ENCODE results near the gene PTCH1.

PTCH1 gene

DNA sequence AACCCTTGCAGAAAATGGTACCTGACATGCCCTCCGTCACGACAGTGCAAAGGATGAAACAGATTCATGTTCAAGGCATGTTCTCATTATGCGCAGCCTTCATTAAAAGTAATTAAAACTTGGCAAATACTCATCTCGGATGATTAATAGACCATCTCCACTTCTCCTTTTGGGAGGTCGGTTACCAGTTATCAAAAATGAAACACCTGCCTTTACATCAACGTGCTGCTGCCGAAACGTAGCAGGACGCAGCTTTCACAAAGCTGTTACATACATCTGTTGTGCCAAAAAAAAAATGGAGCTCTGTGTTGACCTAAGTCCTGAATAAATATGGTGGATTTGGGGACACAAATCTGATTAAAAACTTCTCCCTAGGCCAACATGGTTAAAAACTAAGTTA lies 75.7 kb downstream of the PTCH1 start:
- TF ChIP-seq, protein P1, sequence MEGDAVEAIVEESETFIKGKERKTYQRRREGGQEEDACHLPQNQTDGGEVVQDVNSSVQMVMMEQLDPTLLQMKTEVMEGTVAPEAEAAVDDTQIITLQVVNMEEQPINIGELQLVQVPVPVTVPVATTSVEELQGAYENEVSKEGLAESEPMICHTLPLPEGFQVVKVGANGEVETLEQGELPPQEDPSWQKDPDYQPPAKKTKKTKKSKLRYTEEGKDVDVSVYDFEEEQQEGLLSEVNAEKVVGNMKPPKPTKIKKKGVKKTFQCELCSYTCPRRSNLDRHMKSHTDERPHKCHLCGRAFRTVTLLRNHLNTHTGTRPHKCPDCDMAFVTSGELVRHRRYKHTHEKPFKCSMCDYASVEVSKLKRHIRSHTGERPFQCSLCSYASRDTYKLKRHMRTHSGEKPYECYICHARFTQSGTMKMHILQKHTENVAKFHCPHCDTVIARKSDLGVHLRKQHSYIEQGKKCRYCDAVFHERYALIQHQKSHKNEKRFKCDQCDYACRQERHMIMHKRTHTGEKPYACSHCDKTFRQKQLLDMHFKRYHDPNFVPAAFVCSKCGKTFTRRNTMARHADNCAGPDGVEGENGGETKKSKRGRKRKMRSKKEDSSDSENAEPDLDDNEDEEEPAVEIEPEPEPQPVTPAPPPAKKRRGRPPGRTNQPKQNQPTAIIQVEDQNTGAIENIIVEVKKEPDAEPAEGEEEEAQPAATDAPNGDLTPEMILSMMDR (IDR thresholded peaks at IDR 0.05) = no peak

DNA sequence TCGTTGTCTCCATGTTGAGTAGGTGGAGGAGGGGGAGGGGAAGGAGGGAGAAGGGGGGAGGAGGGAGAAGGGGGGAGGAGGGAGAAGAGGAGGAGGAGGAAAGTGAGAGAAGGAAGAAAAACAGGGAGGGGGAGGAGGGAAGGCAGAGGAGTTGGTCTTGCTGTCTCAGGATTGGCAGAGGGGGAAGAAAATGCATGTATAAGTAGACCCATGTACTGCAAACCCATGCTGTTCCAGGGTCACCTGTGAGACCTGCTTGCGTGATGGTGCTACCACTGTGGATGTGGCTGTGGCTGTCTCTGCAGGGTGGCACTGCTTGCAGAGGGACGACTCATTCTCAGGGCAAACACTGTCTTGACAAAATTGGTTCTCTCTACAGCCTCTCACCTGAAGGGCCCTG lies 76.3 kb downstream of the PTCH1 start:
- TF ChIP-seq, protein P1 (IDR thresholded peaks at IDR 0.05) = no peak

DNA sequence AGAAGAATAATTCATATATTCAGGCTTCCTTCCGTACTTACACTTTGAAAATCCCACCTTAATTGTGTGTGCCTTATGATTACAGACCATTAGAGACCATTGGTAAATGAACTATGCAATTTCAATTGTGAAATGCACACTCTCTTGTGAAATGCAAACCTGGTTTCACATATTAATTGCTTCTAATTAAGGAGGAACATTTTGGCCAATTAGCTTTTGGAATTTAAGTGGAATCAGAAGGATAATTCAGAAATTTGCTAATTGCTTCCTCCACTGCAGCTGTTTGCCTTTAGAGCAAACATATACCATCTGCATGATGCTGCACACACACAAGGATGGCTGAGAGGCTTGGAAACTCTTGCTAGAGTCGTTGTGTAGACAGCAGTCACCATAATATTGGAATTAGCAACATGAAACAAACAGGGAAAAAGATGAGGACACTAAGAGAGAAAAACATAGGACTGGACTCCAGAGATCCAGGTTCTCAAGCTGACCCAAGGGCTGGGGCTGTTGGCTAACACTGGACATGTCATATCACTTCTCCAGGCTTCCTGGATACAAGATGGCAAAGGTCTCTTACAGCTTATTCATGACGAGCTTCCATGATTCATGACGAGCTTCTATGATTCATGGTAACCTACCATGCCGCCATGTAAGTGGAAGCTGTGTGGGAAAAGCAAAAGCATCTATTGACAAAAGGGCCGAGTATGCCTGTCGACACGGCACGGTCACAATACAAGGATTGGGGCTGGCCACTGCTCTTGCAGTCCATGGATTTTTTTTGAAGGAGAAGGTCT lies 78.0 kb downstream of the PTCH1 start:
- TF ChIP-seq, protein P1 (IDR thresholded peaks at IDR 0.05) = no peak

DNA sequence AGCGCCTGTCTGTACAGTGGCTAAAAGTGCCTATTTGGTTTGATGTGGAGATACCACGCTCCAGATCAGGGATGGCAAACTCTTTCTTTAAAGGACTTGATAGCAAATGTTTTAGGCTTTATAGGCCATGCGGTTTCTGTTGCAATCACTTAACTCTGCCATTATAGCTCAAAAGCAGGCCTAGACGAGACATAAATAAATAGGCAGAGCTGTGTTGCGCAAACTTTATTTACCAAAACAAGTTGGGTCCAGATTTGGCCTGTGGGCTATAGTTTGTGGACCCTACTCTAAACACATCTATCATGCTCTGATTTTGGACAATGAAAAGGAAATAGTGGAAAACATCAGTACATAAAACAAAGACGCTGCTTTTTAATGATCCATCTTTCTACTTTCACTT lies 79.2 kb downstream of the PTCH1 start:
- TF ChIP-seq, protein P1 (IDR thresholded peaks at IDR 0.05) = no peak

DNA sequence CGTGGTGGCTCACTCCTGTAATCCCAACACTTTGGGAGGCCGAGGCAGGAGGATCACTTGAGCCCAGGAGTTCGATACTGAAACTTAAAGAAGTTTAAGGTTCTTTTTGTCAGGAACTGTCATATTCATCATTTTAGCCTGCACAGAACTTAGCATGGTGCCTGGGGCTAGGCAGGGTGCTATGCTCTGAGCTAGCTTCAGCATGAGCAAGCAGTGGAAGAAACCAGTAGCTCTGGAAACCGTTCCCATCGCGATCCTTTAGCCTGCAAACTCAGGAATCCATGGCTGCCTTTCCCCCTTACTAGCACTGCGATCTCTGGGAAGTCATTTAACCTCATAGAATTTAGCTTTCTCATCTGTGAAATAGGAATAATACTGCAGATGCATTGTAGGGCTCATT lies 80.4 kb downstream of the PTCH1 start:
- TF ChIP-seq, protein P1 (IDR thresholded peaks at IDR 0.05) = no peak

DNA sequence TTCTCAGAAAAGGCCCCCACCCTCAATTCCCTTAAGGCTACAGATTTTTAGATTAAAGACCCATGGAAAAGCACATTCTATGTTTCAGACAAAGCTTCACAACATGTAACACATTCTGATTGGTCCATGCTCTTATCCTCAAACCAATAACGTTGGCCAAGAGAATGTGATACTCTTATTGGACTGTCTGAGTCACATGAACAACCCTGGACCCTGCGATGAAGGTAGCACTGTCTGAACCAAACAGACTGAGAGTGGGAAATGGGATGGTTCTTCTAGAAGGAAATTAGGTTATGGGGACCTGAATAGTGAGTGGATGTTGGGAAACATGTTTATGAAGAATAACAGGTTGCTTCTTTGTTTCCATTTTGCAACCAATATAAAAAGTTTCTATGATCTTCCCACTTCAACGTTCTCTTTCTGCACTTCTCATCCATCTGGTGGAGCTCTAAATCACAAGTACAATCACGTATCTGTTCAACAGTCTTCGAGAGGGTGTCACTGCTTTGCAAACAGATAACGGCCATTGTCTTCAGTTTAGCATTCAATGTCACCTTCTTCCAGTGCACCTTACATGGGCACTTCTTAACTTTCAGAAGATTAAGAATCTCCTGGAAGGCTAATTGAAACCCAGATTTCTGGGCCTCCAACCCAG lies 81.6 kb downstream of the PTCH1 start:
- TF ChIP-seq, protein P1 (IDR thresholded peaks at IDR 0.05) = no peak

DNA sequence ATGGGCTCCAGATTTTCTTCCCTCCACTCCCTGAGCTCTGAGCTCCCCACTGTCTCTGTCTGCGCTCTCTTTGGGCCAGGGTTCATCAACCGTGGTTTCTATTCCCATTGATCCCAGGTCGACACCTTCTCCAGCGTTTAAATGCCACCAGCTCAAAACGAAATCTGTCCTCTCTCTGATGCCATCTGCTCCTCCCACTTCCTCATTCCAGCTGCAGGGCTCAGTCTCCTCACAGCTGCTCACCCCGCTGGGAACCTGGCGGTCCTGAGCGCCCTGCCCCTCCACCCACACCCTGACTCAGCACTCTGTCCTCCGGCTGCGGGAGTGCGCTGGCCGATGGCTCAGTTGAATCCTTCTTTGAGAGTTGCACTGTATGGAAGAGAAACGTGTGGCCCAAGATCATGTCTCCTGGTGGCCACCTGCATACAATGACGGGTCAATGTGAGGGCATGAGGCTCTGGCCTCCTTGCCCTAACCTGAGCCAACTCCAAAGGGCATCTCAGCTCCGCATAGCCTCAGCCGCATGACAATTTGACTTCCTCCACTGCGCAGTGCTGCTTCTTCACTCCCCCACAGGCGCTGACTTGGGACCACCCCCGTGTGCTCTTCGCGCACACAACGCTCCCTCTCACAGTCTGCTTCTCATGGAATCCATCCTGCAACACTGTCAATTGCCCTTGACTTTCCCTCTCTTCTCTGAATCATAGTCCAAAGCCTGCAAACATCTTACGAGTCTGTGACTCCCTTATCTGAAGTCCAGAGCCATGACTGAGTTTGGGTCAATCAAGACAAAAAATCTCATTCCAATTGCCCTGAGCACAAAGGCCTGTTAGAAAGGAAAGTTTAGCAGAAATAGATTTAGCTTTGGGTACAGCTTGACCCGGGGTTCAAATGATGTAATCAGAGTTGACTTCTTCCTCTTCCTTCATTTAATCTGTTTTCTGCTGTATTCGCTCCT lies 82.4 kb downstream of the PTCH1 start:
- TF ChIP-seq, protein P1 (IDR thresholded peaks at IDR 0.05) = no peak
